ENCODE data around the gene CRYL1.

The CRYL1 gene

GRCh38 chr13:20503088-20504083 lies 22.3 kb downstream of the CRYL1 start:
- H3K4me3 ChIP-seq (ENCODE audit: low read depth, low read length), result no peak overlapping the region
- TF ChIP-seq, protein P1, sequence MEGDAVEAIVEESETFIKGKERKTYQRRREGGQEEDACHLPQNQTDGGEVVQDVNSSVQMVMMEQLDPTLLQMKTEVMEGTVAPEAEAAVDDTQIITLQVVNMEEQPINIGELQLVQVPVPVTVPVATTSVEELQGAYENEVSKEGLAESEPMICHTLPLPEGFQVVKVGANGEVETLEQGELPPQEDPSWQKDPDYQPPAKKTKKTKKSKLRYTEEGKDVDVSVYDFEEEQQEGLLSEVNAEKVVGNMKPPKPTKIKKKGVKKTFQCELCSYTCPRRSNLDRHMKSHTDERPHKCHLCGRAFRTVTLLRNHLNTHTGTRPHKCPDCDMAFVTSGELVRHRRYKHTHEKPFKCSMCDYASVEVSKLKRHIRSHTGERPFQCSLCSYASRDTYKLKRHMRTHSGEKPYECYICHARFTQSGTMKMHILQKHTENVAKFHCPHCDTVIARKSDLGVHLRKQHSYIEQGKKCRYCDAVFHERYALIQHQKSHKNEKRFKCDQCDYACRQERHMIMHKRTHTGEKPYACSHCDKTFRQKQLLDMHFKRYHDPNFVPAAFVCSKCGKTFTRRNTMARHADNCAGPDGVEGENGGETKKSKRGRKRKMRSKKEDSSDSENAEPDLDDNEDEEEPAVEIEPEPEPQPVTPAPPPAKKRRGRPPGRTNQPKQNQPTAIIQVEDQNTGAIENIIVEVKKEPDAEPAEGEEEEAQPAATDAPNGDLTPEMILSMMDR (IDR thresholded peaks at IDR 0.05; ENCODE audit: low read depth, low read length), result no peak
- TF ChIP-seq, protein P2, sequence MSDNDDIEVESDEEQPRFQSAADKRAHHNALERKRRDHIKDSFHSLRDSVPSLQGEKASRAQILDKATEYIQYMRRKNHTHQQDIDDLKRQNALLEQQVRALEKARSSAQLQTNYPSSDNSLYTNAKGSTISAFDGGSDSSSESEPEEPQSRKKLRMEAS (IDR thresholded peaks at IDR 0.05; ENCODE audit: low read depth, low read length), result no peak
- TF ChIP-seq MYC (IDR thresholded peaks at IDR 0.05; ENCODE audit: low read depth, low read length) (no peak), POLR2A (IDR thresholded peaks at IDR 0.05; ENCODE audit: extremely low read depth, insufficient read length) (no peak)
- no peak for DNase-seq (ENCODE audit: low read depth)

DNA sequence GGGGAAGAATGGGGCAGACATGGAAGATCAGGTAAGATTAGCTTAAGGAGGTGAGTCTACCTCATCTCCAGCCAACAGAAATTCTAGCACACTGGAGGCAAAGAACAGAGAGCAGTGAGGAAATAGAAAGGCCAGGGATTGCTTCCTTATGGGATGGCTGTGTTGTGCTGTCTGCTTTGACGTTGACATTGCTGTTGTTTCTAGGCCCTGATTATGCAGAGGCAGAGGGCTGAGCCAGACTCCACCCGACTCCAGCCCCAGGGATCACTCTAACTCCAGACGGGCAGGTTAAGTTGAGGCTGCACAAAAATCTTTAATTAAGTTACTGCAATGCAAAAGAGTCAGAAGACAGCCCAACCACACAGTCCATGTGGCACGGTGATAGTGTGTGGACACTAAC lies 24.1 kb downstream of the CRYL1 start:
- TF ChIP-seq, protein P2 (IDR thresholded peaks at IDR 0.05; ENCODE audit: low read depth, low read length), result no peak
- TF ChIP-seq POLR2A (IDR thresholded peaks at IDR 0.05; ENCODE audit: extremely low read depth, insufficient read length) (no peak), MYC (IDR thresholded peaks at IDR 0.05; ENCODE audit: low read depth, low read length) (no peak)
- TF ChIP-seq, protein P1 (IDR thresholded peaks at IDR 0.05; ENCODE audit: low read depth, low read length), result no peak
- H3K4me3 ChIP-seq (ENCODE audit: low read depth, low read length), result no peak overlapping the region
- DNase-seq (ENCODE audit: low read depth), result no peak

- DNase-seq (ENCODE audit: low read depth), result no peak
- H3K4me3 ChIP-seq (ENCODE audit: low read depth, low read length), result no peak overlapping the region
- TF ChIP-seq, protein P2 (IDR thresholded peaks at IDR 0.05; ENCODE audit: low read depth, low read length), result no peak
- no peak for TF ChIP-seq MYC (IDR thresholded peaks at IDR 0.05; ENCODE audit: low read depth, low read length)
- TF ChIP-seq, protein P1 (IDR thresholded peaks at IDR 0.05; ENCODE audit: low read depth, low read length), result no peak
- no peak for TF ChIP-seq POLR2A (IDR thresholded peaks at IDR 0.05; ENCODE audit: extremely low read depth, insufficient read length)
These were observed 24.5 kb downstream of the CRYL1 start for GRCh38 chr13:20501120-20501519.

GRCh38 chr13:20499986-20500385 lies 25.7 kb downstream of the CRYL1 start:
- H3K4me3 ChIP-seq (ENCODE audit: low read depth, low read length), result no peak overlapping the region
- TF ChIP-seq POLR2A (IDR thresholded peaks at IDR 0.05; ENCODE audit: extremely low read depth, insufficient read length) (no peak), MYC (IDR thresholded peaks at IDR 0.05; ENCODE audit: low read depth, low read length) (no peak)
- TF ChIP-seq, protein P1 (IDR thresholded peaks at IDR 0.05; ENCODE audit: low read depth, low read length), result no peak
- TF ChIP-seq, protein P2 (IDR thresholded peaks at IDR 0.05; ENCODE audit: low read depth, low read length), result no peak
- DNase-seq (ENCODE audit: low read depth), result no peak

DNA sequence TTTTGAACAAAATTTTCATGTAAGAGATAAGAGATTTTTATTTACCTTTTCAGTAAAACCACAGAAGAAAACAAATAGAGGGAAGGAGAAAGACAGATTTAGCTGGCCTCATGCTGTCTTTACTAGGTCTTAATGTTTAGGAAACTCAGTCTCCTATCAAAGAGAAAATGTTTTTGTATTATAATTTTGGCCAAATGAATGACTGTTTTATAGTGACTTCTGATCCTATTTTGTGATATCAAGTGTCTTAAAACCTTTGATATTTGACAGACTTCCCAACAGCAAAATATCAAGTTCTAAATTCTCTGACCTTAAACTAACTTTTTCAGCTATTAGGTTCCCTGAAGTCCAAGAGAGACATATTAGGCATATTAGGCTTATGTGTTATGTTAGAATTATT lies 27.0 kb downstream of the CRYL1 start:
- TF ChIP-seq, protein P1 (IDR thresholded peaks at IDR 0.05; ENCODE audit: low read depth, low read length), result no peak
- no peak for TF ChIP-seq MYC (IDR thresholded peaks at IDR 0.05; ENCODE audit: low read depth, low read length)
- no peak for DNase-seq (ENCODE audit: low read depth)
- no peak overlapping the region for H3K4me3 ChIP-seq (ENCODE audit: low read depth, low read length)

All from NB4 (cell line).